MV-4-11 (cell line): ENCODE measurements around the gene WRAP53.

Experiments used
- DNase-seq: peaks from one replicate; lab custom pipeline; 2025; lab: John Stamatoyannopoulos, UW

The WRAP53 gene

GRCh38 chr17:7684851-7685532, 3.3 kb upstream of the WRAP53 start:
- DNase-seq = no peak

DNA sequence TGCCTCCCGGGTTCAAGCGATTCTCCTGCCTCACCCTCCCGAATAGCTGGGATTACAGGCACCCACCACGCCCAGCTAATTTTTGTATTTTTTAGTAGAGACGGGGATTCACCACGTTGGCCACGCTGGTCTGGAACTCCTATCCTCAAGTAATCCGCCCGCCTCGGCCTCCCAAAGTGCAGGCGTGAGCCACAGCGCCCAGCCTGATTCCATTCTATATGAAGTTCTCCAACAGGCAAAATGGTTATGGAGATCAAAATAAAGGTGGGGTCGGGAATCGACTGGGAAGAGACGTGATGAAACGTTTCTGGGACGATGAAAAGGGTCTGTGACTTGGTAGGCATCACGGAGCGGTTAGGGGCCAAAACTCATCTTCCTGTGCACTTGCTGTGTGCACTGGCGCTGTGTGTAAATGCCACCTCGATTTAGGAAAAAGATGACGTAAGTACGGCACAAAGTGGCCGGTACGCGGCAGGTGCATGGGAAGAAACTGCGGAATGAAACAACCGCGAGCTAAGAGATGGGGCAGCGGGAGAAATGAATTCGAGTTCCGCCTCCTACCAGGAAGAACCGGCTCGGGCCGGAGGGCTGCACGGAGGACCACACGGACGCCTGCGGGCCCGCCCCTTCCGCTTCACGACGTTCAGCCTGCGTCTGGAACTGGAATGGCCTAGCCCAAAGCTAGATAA, 2.6 kb upstream of the WRAP53 start:
- peak; percentile 92 for DNase-seq

- DNase-seq = peak; percentile 92
These were observed 1.8 kb upstream of the WRAP53 start for GRCh38 chr17:7686222-7687071.

- peak; percentile 91 for DNase-seq
These were observed 987 bp upstream of the WRAP53 start, which contains the start of gene TP53 for GRCh38 chr17:7687072-7687907. Gene TP53, minus strand, starts transcription at chr17:7687490. Its CDS starts 10,896 bp downstream, at chr17:7676594.

- no peak for DNase-seq
These were observed 585 bp downstream of the WRAP53 start for GRCh38 chr17:7688808-7689316.

DNA sequence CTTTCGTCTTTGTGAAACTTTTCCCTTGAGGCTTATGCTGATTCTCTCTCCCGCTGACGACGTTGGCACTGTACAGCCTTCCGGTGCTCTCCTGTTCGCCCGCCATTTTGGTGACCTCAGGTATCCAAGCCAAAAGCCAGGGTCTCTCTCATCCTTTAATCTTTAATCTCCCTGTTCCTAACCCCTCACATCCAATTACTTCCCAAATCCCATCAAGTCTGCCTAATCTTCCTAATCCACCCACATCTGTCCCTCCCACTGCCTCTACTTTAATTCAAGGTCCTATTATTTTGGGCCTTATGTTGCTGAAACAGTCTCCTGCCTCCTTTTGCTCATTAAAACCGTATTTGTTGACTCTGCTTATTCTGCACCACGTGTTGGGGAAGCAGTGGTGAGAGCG, 7.3 kb downstream of the WRAP53 start:
- no peak for DNase-seq

- no peak for DNase-seq
These were observed 9.7 kb downstream of the WRAP53 start for GRCh38 chr17:7697828-7698588.

DNA sequence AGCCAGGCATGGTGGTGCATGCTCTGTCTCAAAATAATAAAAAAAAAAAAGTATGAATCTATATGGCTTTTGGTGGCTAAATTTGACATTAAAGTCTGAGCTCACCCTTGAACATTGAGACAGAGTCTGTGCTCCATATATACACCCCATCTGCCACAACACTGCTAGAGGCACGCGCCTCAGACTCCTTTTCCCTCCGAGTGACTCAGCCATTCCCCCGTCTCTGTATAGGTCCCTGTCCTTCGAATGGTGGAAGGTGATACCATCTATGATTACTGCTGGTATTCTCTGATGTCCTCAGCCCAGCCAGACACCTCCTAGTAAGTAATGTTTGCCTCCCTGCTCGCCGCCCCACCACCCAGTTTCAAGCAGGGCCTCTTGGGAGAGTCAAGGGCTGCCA, 12.2 kb downstream of the WRAP53 start:
- no peak for DNase-seq

DNA sequence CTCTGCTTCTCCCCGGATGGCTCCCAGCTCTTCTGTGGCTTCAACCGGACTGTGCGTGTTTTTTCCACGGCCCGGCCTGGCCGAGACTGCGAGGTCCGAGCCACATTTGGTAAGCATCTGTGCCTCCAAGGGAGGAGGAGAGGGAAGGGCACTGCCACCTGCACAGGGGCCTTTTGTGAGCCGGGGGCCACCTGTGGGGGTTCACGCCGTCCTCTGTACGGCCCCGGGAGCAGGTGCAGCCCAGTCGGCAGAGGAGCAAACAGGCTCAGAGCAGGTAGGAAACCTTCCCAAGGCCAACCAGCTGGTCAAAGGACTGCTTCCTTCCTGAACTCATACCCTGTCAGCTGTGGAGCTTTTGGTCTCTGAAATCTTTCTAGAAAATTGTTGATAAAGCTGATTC, 13.4 kb downstream of the WRAP53 start:
- DNase-seq = no peak

GRCh38 chr17:7702776-7703175, 14.5 kb downstream of the WRAP53 start:
- no peak for DNase-seq

DNA sequence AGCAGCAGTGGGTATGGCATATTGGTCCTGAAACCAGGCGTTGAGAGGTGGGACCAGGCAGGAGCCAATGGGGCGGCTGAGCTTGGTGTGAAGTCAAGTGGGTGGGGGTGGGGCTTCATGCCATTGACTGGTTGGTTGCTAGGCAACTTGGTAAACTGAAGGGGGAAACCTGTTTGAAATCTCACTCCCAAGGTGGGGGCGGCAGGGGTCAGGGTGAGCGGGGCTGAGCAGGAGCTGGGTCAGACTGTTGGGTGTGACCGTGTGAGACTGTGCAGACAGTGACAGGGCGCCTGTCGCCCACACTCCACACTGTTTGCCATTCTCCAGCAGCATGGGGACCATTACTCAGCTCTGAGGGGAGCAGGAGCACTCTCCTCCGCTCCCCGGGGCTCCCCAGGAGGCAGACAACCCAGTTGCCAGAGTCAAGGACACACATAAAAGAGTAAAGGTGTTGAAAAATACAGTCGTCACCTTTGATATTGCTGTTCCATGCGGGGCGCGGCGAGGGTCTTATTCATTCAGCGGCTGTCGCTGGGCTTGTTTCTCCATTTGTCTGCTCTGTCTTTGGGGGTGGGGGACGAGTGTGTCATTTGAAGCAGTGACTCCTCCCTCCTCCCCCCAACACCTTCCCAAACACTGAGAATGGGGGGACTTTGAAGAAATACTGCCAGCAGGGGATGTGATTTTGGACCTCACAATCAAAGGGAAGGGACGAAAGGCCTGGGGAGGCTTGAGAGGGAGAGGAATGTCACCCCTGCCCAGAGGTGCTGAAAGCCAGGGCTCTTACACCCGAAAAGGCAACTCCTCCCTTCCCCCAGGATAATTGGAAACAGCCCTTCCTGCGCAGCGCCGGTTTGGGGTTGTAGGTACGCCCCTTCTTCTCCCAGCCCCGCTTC, 15.6 kb downstream of the WRAP53 start:
- DNase-seq = no peak

DNA sequence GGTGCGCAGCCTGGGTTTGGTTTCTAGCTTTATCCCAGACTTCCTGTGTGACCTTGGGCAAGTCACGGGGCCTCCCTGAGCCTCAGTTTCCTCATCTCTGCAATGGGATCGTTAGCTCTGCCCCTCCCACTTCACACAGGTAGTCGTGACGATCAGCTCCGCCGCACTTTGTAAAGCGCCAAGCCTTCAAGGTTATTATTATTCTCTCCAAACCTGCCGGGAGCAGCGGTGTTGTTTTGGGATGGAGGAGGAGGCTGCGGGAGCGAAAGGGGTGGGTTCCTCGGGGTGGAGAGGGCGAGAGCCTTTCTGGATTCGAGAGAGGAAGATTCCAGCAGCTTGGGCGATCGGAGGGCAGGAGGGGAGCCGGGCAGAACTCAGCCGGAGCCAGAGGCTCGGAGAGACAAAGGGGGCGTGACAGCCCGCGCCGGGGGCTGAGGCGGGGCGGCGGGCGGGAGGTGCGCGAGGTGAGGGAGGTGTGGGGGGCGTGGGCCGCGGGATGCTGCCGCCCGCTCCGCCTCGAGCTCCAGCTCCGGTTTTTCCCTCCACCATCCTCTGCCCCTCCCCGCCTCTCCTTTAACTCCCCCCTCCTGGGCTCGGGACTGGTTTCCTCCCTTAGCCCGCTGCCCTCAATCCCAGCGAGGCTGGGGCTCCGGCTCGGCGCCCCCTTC, 16.5 kb downstream of the WRAP53 start, which contains the start of gene EFNB3:
EFNB3 (plus strand) TSS at position 602 of the 668 bp plus-strand sequence. CDS start 397 bp downstream, outside the sequence.
- DNase-seq = no peak

DNA sequence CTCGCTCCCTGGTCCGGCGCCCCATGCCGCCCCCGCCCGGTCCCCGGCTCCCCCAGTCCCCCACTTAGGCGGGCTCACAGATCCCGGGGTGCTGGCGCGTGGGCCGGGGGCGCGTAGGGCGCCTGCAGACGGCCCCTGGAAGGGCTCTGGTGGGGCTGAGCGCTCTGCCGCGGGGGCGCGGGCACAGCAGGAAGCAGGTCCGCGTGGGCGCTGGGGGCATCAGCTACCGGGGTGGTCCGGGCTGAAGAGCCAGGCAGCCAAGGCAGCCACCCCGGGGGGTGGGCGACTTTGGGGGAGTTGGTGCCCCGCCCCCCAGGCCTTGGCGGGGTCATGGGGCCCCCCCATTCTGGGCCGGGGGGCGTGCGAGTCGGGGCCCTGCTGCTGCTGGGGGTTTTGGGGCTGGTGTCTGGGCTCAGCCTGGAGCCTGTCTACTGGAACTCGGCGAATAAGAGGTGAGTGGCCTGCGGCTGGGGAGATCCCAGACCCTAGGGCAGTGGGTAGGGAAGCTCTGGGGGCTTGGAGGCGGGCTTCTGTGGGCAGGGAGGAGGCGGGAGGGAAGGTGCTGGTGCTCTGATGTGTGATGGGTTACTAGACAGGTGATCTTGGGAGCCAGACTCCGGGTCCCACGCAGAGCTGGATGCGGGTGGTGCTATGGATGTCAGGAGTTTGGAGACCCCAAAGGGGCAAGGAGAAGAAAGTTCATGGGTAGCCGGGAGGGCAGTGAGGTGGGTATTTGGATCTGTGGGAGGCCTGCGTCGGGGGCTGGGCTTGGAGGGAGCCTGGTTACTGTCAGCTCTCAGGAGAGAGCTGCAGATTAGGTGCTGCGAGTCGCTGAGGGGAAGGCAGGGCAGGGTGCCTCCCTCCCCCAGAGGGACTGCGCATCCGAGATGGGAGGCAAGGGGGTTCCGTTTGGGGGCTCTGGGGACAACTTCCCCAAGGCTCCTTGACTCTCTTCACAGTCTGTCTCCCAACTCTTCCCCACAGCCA, 17.3 kb downstream of the WRAP53 start:
- DNase-seq = no peak

DNA sequence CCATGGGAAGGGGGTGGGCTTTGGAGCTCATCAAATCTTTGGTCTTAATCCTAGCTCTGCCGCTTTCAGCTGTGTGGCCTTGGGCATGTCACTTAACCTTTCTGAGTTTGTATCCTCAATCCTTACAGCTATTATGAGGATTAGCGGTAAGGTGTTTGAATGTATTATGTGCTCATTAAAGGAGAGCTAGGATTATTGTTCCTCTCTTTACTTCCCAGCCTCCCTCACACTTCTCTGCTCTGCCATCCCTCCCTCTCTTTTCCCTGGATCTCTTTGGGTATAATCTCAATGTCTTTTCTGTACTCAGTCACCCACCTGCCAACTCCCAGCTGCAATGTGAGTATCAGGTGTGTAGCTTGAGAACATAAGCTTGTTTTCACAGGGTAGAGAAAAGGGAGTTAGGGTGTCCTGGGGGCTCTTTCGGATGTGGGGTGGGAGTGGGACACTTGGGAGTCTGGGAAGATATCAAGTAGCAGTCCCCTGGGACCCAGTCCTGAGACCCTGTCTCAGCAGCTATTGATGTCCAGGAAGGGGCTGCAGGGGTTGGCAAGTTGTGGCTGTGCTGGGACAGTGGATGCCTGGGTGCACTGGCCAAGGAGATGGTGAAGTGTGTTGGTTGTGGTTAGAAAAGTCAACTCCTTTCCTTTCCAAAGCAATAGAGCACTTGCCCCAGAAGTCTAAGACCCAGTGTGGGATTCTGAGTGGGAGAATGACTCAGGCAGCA, 18.5 kb downstream of the WRAP53 start:
- DNase-seq = no peak

- no peak for DNase-seq
These were observed 19.2 kb downstream of the WRAP53 start for GRCh38 chr17:7707446-7707845.

GRCh38 chr17:7707858-7708750, 19.8 kb downstream of the WRAP53 start:
- no peak for DNase-seq
